ENCODE data around the gene TBC1D10A. TPM values are rescaled to one million over a fixed set of nuclear protein-coding genes. Genes with fewer than 3 reads are reported as not detected.

The TBC1D10A gene
- total and polyA plus RNA-seq, 2 donors (not counting 1 experiment from before 2014, with no cell fraction given): 10.8 to 11.7 TPM

- no peak overlapping the region for H3K4me2 ChIP-seq (ENCODE audit: extremely low read depth, insufficient read depth, low read length)
Observed at GRCh38 chr22:30292069-30292970, 34.4 kb downstream of the TBC1D10A start.

GRCh38 chr22:30291058-30291892, 35.5 kb downstream of the TBC1D10A start:
- no peak overlapping the region for H3K4me3 ChIP-seq (replicated peaks in 1 of 4; ENCODE audit: control extremely low read depth in 1 of 4, insufficient read depth in 1 of 4, low read depth in 3 of 4, low read length in 4 of 4)
- peaks cover 15% of the 10 kb centered on the region for H3K4me1 ChIP-seq (ENCODE audit: control insufficient read depth, extremely low read depth, insufficient read depth, low read length)
- H4K20me1 ChIP-seq (ENCODE audit: control insufficient read depth, extremely low read depth, insufficient read depth, low read length): no peaks in the 10 kb centered on the region
- H3K79me2 ChIP-seq (ENCODE audit: control insufficient read depth, insufficient read depth, low read length): no peaks in the 10 kb centered on the region
- DNase-seq (ENCODE audit: low read depth in 2 of 2): peak; percentile 39 to 69
- no peak overlapping the region for H3K9ac ChIP-seq (ENCODE audit: insufficient read depth, low read length)
- peaks cover 13% of the 10 kb centered on the region for H3K36me3 ChIP-seq (ENCODE audit: control insufficient read depth, insufficient read depth, low read length)
- H3K9me3 ChIP-seq (ENCODE audit: control insufficient read depth, insufficient read depth, low read depth, low read length): no peaks in the 10 kb centered on the region
- H3K27me3 ChIP-seq (ENCODE audit: control insufficient read depth, insufficient read depth, low read length): no peaks in the 10 kb centered on the region
- peak overlapping the region; percentile 17 for H3K27ac ChIP-seq (ENCODE audit: insufficient read depth, low read length)
- H3K4me2 ChIP-seq (ENCODE audit: extremely low read depth, insufficient read depth, low read length): no peak overlapping the region
- TF ChIP-seq EZH2 (IDR thresholded peaks at IDR 0.05; ENCODE audit: low read length, missing control alignments) (no peak), CTCF (conservative IDR thresholded peaks at IDR 0.05 in 1 of 2, IDR thresholded peaks at IDR 0.05 in 1 of 2; ENCODE audit: low read depth in 1 of 2, low read length in 2 of 2) (no peak)
- H2AFZ ChIP-seq (ENCODE audit: low read length): no peak overlapping the region

More at GRCh38 chr22:30292069-30292970, 34.4 kb downstream of the TBC1D10A start:
- DNase-seq (ENCODE audit: low read depth in 2 of 2): no peak
- Histone ChIP-seq H3K27ac (ENCODE audit: insufficient read depth, low read length) (no peak overlapping the region), H4K20me1 (ENCODE audit: control insufficient read depth, extremely low read depth, insufficient read depth, low read length) (no peaks in the 10 kb centered on the region), H3K79me2 (ENCODE audit: control insufficient read depth, insufficient read depth, low read length) (no peaks in the 10 kb centered on the region), H3K4me1 (ENCODE audit: control insufficient read depth, extremely low read depth, insufficient read depth, low read length) (peaks cover 15% of the 10 kb centered on the region), H3K9me3 (ENCODE audit: control insufficient read depth, insufficient read depth, low read depth, low read length) (no peaks in the 10 kb centered on the region), H3K27me3 (ENCODE audit: control insufficient read depth, insufficient read depth, low read length) (no peaks in the 10 kb centered on the region), H2AFZ (ENCODE audit: low read length) (no peak overlapping the region), H3K9ac (ENCODE audit: insufficient read depth, low read length) (no peak overlapping the region), H3K36me3 (ENCODE audit: control insufficient read depth, insufficient read depth, low read length) (peaks cover 13% of the 10 kb centered on the region), H3K4me3 (replicated peaks in 1 of 4; ENCODE audit: control extremely low read depth in 1 of 4, insufficient read depth in 1 of 4, low read depth in 3 of 4, low read length in 4 of 4) (no peak overlapping the region)
- TF ChIP-seq CTCF (conservative IDR thresholded peaks at IDR 0.05 in 1 of 2, IDR thresholded peaks at IDR 0.05 in 1 of 2; ENCODE audit: low read depth in 1 of 2, low read length in 2 of 2) (no peak), EZH2 (IDR thresholded peaks at IDR 0.05; ENCODE audit: low read length, missing control alignments) (no peak)
